Right ventricle myocardium inferior (tissue), 1 donor: ENCODE data around the gene TMA7B. TPM values are rescaled to one million over a fixed set of nuclear protein-coding genes. Genes with fewer than 3 reads are reported as not detected.
"Not testable (repeated sequence)": the region's sequence is repeated elsewhere in the genome, so short reads cannot be mapped to it uniquely, and the experiment has no call there.

Experiments used
- ATAC-seq: fragments of 200-7000 bp; cut with Tn5 transposase; one replicate; pipeline ENCODE4 v1.9.1; 2020; ENCODE audit warnings: mild to moderate bottlenecking, moderate library complexity
- DNase-seq: peaks from one replicate; pipeline ENCODE4 v3.0.0; 2021; ENCODE audit errors: missing footprints
- intact Hi-C: fragments of 100-400 bp; cut with DNase I; formaldehyde crosslinking; loops from one replicate; pipeline ENCODE4 v1.11.0; 2022
- total RNA-seq: library from RNA; stranded (reverse); fragmentation: NEBNext Ultra II Directional; extraction: Animal tissue kit (Norgen Biotek cat#: 25700); gene quantifications from one replicate; pipeline ENCODE4 v1.2.1, GENCODE V29; 2021
- donor health status: DM: no; HTN: yes; CAD: no; lungs with severe emphysema.

Gene TMA7B
- total RNA-seq, 1 donor from 2014 or later = not detected

GRCh38 chr22:39947220-39948216 lies 12.7 kb upstream of the TMA7B start:
- DNase-seq (no peak), ATAC-seq (no peak)
- intact Hi-C loops = no loop called here

- intact Hi-C loops = no loop called here
Observed at GRCh38 chr22:39949964-39950737, 10.0 kb upstream of the TMA7B start.

GRCh38 chr22:39951603-39952293 lies 8.4 kb upstream of the TMA7B start:
- DNase-seq, ATAC-seq, intact Hi-C loops: not testable (repeated sequence)

More at GRCh38 chr22:39949964-39950737, 10.0 kb upstream of the TMA7B start:
- no peak for DNase-seq
- no peak for ATAC-seq

GRCh38 chr22:39952347-39952746 lies 7.8 kb upstream of the TMA7B start:
- no peak for ATAC-seq
- intact Hi-C loops = no loop called here
- no peak for DNase-seq

- ATAC-seq = no peak
- intact Hi-C loops = no loop called here
Observed at GRCh38 chr22:39953101-39953500, 7.1 kb upstream of the TMA7B start.

GRCh38 chr22:39954584-39955055 lies 5.6 kb upstream of the TMA7B start:
- no peak for DNase-seq
- no peak for ATAC-seq
- intact Hi-C loops = no loop called here

More at GRCh38 chr22:39953101-39953500, 7.1 kb upstream of the TMA7B start:
- DNase-seq = no peak

- intact Hi-C loops = no loop called here
- ATAC-seq (no peak), DNase-seq (no peak)
Observed at GRCh38 chr22:39955675-39956074, 4.5 kb upstream of the TMA7B start.

- DNase-seq = no peak
- intact Hi-C loops = no loop called here
Observed at GRCh38 chr22:39956932-39957664, 3.1 kb upstream of the TMA7B start.

GRCh38 chr22:39958009-39958711 lies 2.0 kb upstream of the TMA7B start:
- no peak for ATAC-seq
- intact Hi-C loops = no loop called here
- no peak for DNase-seq

More at GRCh38 chr22:39956932-39957664, 3.1 kb upstream of the TMA7B start:
- no peak for ATAC-seq

- no peak for ATAC-seq
- intact Hi-C loops = no loop called here
- no peak for DNase-seq
Observed at GRCh38 chr22:39958949-39959639, 1.1 kb upstream of the TMA7B start.

GRCh38 chr22:39960791-39961746 lies 872 bp downstream of the TMA7B start:
- DNase-seq = no peak
- ATAC-seq = peak; percentile 50
- intact Hi-C loops = no loop called here

- intact Hi-C loops = no loop called here
- no peak for DNase-seq
Observed at GRCh38 chr22:39962071-39962470, 1.9 kb downstream of the TMA7B start.

GRCh38 chr22:39965748-39966147 lies 5.6 kb downstream of the TMA7B start:
- DNase-seq = no peak
- intact Hi-C loops = loop anchor here (5.0 kb wide), 1 partner anchor 37 kb away; no protein-coding TSS in a partner anchor
- no peak for ATAC-seq

More at GRCh38 chr22:39962071-39962470, 1.9 kb downstream of the TMA7B start:
- ATAC-seq = no peak

GRCh38 chr22:39966470-39966869 lies 6.3 kb downstream of the TMA7B start:
- no peak for DNase-seq
- intact Hi-C loops = loop anchor here (5.0 kb wide), 1 partner anchor 36 kb away; no protein-coding TSS in a partner anchor
- no peak for ATAC-seq

- DNase-seq = no peak
- no peak for ATAC-seq
- intact Hi-C loops = loop anchor here (5.0 kb wide), 1 partner anchor 35 kb away; no protein-coding TSS in a partner anchor
Observed at GRCh38 chr22:39967103-39967829, 7.1 kb downstream of the TMA7B start.
